Lung (tissue), 12 donors: ENCODE measurements around the gene RAB22A. TPM values are rescaled to one million over a fixed set of nuclear protein-coding genes. Genes with fewer than 3 reads are reported as not detected.

Experiments
- ATAC-seq: fragments of 200-7000 bp; cut with Tn5 transposase; one replicate; pipeline ENCODE4 v1.9.1; 2020; ENCODE audit warnings: moderate number of reproducible peaks; ENCODE audit not compliant: insufficient read depth, low FRiP score
- DNase-seq, 3 donors: peaks; one replicate each; pipeline ENCODE4 v3.0.0-alpha.2; 2013 to 2017
- H3K27ac ChIP-seq, 2 donors: one replicate each; pipeline ENCODE4 v1.5.1; 2013; ENCODE audit warnings: mild to moderate bottlenecking in 2 of 2, moderate library complexity in 2 of 2, control low read depth in 1 of 2, inconsistent platforms in 1 of 2, low read depth in 1 of 2, low read length in 1 of 2
- H3K27me3 ChIP-seq, 3 donors: one replicate each; pipeline ENCODE4 v1.5.1; 2013; ENCODE audit warnings: low read length in 2 of 3; ENCODE audit not compliant: control insufficient read depth in 3 of 3, insufficient read depth in 3 of 3
- H3K36me3 ChIP-seq, 4 donors: one replicate each; pipeline ENCODE4 v1.5.1; 2013; ENCODE audit warnings: low read length in 4 of 4, mild to moderate bottlenecking in 1 of 4, moderate library complexity in 1 of 4; ENCODE audit not compliant: control insufficient read depth in 4 of 4, insufficient read depth in 4 of 4
- H3K4me1 ChIP-seq, 5 donors: one replicate each; pipeline ENCODE4 v1.5.1; 2013; ENCODE audit warnings: low read length in 5 of 5, mild to moderate bottlenecking in 2 of 5, moderate library complexity in 1 of 5; ENCODE audit not compliant: control insufficient read depth in 5 of 5, insufficient read depth in 5 of 5
- H3K4me3 ChIP-seq: one replicate; pipeline ENCODE4 v1.5.1; 2013; ENCODE audit warnings: mild to moderate bottlenecking, control low read depth, moderate library complexity
- H3K9ac ChIP-seq, 2 donors: one replicate each; pipeline ENCODE4 v1.5.1; 2013; ENCODE audit warnings: low read length in 2 of 2, control low read depth in 1 of 2; ENCODE audit not compliant: insufficient read depth in 1 of 2
- H3K9me3 ChIP-seq, 4 donors: one replicate each; pipeline ENCODE4 v1.5.1; 2013; ENCODE audit warnings: low read length in 3 of 4, mild to moderate bottlenecking in 1 of 4, moderate library complexity in 1 of 4; ENCODE audit not compliant: control insufficient read depth in 4 of 4, insufficient read depth in 3 of 4
- CTCF ChIP-seq: IDR thresholded peaks from 2 replicates; pipeline ENCODE4 v1.5.1; 2012; ENCODE audit warnings: mild to moderate bottlenecking; ENCODE audit errors: control extremely low read depth, extremely low read depth
- WGBS, 2 donors: extraction: QIAGEN DNeasy Blood & Tissue Kit; methylation state at CpG; one replicate each; pipeline ENCODE4 v1.1.7; 2013; 5-methylcytosine and 5-hydroxymethylcytosine counted together
- polyA plus RNA-seq, 2 donors: library from polyadenylated mRNA; stranded (reverse); fragments of 200-250 nt; gene quantifications; one replicate each; pipeline ENCODE4 v1.2.1, GENCODE V29; 2013
- total RNA-seq, 2 donors: library from RNA; depleted of rRNA in 1 of 2; stranded (reverse); fragments of >200 nt in 1 of 2; gene quantifications; one replicate each; pipeline ENCODE4 v1.2.1, GENCODE V29; 2014 to 2021
- donor health status: control.
- donor health status: control.
- donor health status: Bipolar disorder and iron deficiency.
- donor health status: healthy.
- donor health status: DM: yes; HTN: yes; CAD: no.

The RAB22A gene
- total and polyA plus RNA-seq, 4 donors = 6.0 to 25.1 (median 12.8) TPM

DNA sequence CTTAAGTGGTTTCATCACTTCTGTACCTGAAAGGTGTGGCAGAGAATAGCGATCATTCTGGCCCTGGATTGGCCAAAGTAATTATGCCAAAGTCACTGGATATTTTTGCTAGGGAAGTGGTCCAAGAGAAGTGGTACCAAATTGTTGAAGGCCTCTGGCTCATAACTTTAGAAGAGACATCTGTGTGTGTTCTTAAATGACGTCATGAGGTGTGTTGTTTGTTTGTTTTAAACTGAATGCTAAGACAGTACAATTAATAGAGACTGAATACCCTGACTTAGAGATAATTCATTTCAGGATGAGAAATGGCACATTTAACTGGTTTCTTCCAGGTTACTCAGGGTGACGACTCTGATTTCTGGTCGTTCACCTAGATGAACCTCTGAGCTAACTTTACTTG lies 82.8 kb downstream of the RAB22A start:
- H3K4me1 ChIP-seq = peaks cover 7 to 31% (median 13%) of the 10 kb centered on the region in 5 donors
- no peaks in the 10 kb centered on the region for H3K9me3 ChIP-seq
- no peak overlapping the region for H3K9ac ChIP-seq
- no peaks in the 10 kb centered on the region for H3K27me3 ChIP-seq
- ATAC-seq = no peak
- 79 to 92% methylated on average over 4 of the region's 4 CpGs for WGBS, 2 donors
- H3K36me3 ChIP-seq = peaks cover 0 to 5% (median 2%) of the 10 kb centered on the region in 4 donors
- H3K4me3 ChIP-seq = no peak overlapping the region
- TF ChIP-seq CTCF = no peak
- H3K27ac ChIP-seq = no peak overlapping the region
- DNase-seq = no peak

DNA sequence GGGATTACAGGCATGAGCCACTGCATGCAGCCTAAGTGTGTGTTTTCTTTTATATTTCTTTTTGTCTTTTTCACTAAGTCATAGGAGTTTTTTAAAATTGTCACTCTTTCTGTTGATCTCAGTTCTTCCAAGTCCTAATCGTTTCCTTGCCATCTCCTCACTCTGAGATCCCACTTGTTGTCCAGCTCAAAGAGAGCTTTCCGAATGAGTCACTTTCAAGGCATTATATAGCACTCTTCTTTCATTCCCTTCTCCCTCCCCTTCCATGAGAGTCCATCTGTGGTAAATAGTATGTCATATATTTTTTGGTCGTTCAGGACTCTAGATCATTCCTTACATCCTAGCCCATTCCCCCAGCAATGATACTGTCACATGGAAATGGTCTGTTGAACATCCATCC lies 83.8 kb downstream of the RAB22A start:
- no peak for ATAC-seq

GRCh38 chr20:58394801-58395200 lies 85.3 kb downstream of the RAB22A start:
- H3K27ac ChIP-seq = no peak overlapping the region
- H3K4me3 ChIP-seq = no peak overlapping the region
- H3K4me1 ChIP-seq = peaks cover 6 to 39% (median 13%) of the 10 kb centered on the region in 5 donors
- H3K9me3 ChIP-seq = no peaks in the 10 kb centered on the region
- H3K9ac ChIP-seq = no peak overlapping the region
- DNase-seq (no peak), ATAC-seq (no peak)
- peaks cover 0 to 5% (median 2%) of the 10 kb centered on the region in 4 donors for H3K36me3 ChIP-seq
- TF ChIP-seq CTCF = no peak
- H3K27me3 ChIP-seq = no peaks in the 10 kb centered on the region
- WGBS, 2 donors = 79 to 87% methylated on average over 4 of the region's 4 CpGs

More for the DNA sequence above, 83.8 kb downstream of the RAB22A start:
- Histone ChIP-seq H3K27ac (no peak overlapping the region), H3K27me3 (no peaks in the 10 kb centered on the region), H3K4me3 (no peak overlapping the region), H3K9ac (no peak overlapping the region), H3K36me3 (peaks cover 0 to 5% (median 2%) of the 10 kb centered on the region in 4 donors), H3K4me1 (peaks cover 7 to 34% (median 13%) of the 10 kb centered on the region in 5 donors), H3K9me3 (no peaks in the 10 kb centered on the region)
- TF ChIP-seq CTCF = no peak
- 88 to 92% methylated on average over 3 of the region's 3 CpGs for WGBS, 2 donors
- no peak for DNase-seq

DNA sequence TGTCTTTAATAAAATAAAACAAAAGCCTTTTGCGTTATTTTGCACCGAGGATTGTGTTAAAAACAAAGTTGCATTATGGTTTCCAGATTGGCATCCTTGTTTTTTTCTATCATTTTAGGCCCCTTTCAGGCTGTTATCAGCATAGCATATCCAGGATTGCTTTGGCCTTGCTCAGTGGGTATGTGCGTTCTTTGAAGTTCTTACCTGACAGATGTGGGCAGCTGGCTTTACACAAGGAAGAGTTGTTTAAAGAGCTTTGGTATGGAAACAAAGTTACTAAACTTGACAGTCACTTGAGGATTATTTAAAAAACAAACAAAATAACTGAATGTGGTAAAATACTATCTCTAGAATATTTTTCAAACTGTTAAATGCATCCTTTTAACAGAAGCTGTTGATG lies 86.1 kb downstream of the RAB22A start:
- TF ChIP-seq CTCF = no peak
- DNase-seq (no peak), ATAC-seq (no peak)
- Histone ChIP-seq H3K4me1 (peaks cover 0 to 35% (median 5%) of the 10 kb centered on the region in 5 donors), H3K9ac (no peak overlapping the region), H3K27ac (no peak overlapping the region), H3K36me3 (peaks cover 0 to 5% (median under 1%) of the 10 kb centered on the region in 4 donors), H3K9me3 (no peaks in the 10 kb centered on the region), H3K4me3 (no peak overlapping the region), H3K27me3 (no peaks in the 10 kb centered on the region)
- 95 to 96% methylated on average over 3 of the region's 3 CpGs for WGBS, 2 donors
